NT2/D1 (cell line): ENCODE measurements around the gene CCDC85C.

Source experiments
- SUZ12 ChIP-seq: IDR thresholded peaks from 2 replicates; pipeline ENCODE4 v1.6.1; 2011; ENCODE audit not compliant: insufficient read length, insufficient read depth; ENCODE audit errors: extremely low read depth
- YY1 ChIP-seq: IDR thresholded peaks from 2 replicates; pipeline ENCODE4 v1.6.1; 2011; ENCODE audit not compliant: insufficient read length, insufficient read depth

GRCh38 chr14:99531251-99532096 is 72.5 kb downstream of the CCDC85C start:
- TF ChIP-seq YY1 (no peak), SUZ12 (no peak)
